ENCODE results near the gene SNAPC2.

SNAPC2 gene

DNA sequence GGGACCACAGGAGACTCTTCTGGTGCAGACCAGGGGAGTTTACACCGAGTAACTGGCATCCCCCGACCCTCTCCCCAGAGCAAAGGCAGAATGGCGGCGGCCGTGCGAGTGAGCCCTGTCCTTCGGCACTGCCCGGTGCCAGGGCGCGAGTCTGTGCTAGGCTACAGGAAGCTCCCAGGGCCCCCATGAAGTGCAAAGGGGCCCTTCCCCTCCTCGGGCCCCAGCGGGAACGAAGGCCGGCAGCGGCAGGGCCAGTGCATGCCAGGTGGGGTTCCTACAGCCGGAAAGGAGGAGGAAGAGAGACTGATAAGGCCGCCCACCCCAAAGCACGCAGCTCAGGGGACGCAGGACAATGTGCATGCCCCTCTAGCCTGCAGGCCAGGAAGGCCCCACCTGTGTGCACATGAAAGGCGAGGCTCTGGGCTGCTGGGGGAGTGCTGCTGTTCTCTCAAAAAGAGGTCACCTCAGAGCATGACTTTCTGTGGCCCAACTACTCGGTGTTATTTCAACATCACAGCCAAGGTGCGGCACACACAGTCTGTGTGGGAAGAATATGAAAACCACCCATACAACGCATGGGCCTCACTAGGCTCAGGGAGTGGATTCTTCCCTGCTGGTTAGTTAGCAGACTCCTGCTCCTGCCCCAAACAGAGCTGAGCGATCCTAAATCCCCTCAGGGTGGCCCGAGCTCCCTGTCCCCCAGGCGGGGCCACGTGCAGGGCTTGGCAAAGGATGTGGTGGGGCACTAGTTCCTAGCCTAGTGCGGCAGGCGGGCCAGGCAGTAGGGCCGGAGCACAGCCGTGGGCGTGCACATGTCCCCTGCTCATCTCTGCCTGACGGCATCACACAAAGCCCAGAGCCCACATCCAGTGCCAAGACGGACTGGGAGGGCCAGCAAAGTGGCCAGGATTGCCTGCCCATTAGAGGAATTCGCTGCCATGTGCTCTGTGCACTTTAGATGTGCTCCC is 51.7 kb downstream of the SNAPC2 start:
- DNase-seq, result no peak

All from KG1 (cell line).